ENCODE measurements around the gene SORT1. TPM values are rescaled to one million over a fixed set of nuclear protein-coding genes. Genes with fewer than 3 reads are reported as not detected.

SORT1 gene
- total and polyA plus RNA-seq, 2 of the 13 experiments (the other 11 are each of a cell fraction or from before 2014, with no cell fraction given), result 32.4 to 93.0 TPM

- Histone ChIP-seq H3K4me2 (ENCODE audit: low read depth, low read length) (no peak overlapping the region), H2AFZ (ENCODE audit: low read length) (no peak overlapping the region), H3K4me1 (ENCODE audit: insufficient read depth, low read length) (peaks cover 11% of the 10 kb centered on the region), H3K9ac (ENCODE audit: insufficient read depth, low read depth, low read length) (no peak overlapping the region), H3K4me3 (replicated peaks in 1 of 3; ENCODE audit: insufficient read depth in 1 of 3, low read depth in 2 of 3, low read length in 3 of 3) (no peak overlapping the region), H3K27ac (ENCODE audit: extremely low read length, insufficient read depth, low read length) (no peak overlapping the region), H3K79me2 (ENCODE audit: insufficient read depth, low read length) (peaks cover 3% of the 10 kb centered on the region), H3K36me3 (replicated peaks in 1 of 2; ENCODE audit: control insufficient read depth in 1 of 2, insufficient read depth in 2 of 2, low read length in 2 of 2) (peaks cover 12 to 39% of the 10 kb centered on the region in 2 experiments), H3K9me3 (ENCODE audit: low read length) (no peaks in the 10 kb centered on the region), H3K27me3 (ENCODE audit: control insufficient read depth in 1 of 2, insufficient read depth in 2 of 2, low read length in 2 of 2) (no peaks in the 10 kb centered on the region; a peak in 1 of 5 replicates), H4K20me1 (ENCODE audit: insufficient read depth, low read length) (no peaks in the 10 kb centered on the region)
- CTCF ChIA-PET (ENCODE audit: low intra/inter-chr PET ratio, low total read pairs), result no interaction called here
- ATAC-seq (no peak), FAIRE-seq (no peak), DNase-seq (ENCODE audit: low spot score) (no peak)
- no TSS peak for BruUV-seq (replicated peaks)
- in situ Hi-C loops (cut with HindIII; ENCODE audit: extremely low pct_ligation_motif_present, low pct_unique_long_range_greater_than_20kb) (loop anchor here (5.0 kb wide), 1 partner anchor 140 kb away; no protein-coding TSS in a partner anchor), intact Hi-C loops (cut with micrococcal nuclease; ENCODE audit: unreplicated experiment) (no loop called here)
- 0 out of 2 replicates have a peak, but pooled peaks have one; percentile 11 for TF ChIP-seq ZNF652 (CRISPR knock-in tag; IDR thresholded peaks at IDR 0.05; ENCODE audit: borderline replicate concordance, low read depth)
- TF ChIP-seq ZNF704 (CRISPR knock-in tag; IDR thresholded peaks at IDR 0.05; ENCODE audit: borderline replicate concordance), result no peak
- POLR2A ChIA-PET, result no interaction called here
Observed at GRCh38 chr1:109402025-109402424, 4.3 kb upstream of the SORT1 start.

- H3K4me2 ChIP-seq (ENCODE audit: low read depth, low read length), result no peak overlapping the region
- H3K9me3 ChIP-seq (ENCODE audit: low read length), result no peaks in the 10 kb centered on the region
- peaks cover 26% of the 10 kb centered on the region for H3K4me1 ChIP-seq (ENCODE audit: insufficient read depth, low read length)
- no peaks in the 10 kb centered on the region for H4K20me1 ChIP-seq (ENCODE audit: insufficient read depth, low read length)
- H3K79me2 ChIP-seq (ENCODE audit: insufficient read depth, low read length), result peaks cover 22% of the 10 kb centered on the region
- no peak overlapping the region for H3K9ac ChIP-seq (ENCODE audit: insufficient read depth, low read depth, low read length)
- ChIA-PET POLR2A (interaction anchor here (1.1 to 2.7 kb wide), 2 partner anchors 93 to 123 kb away, joined by 4 to 10 read pairs; partner anchors contain the start of gene MYBPHL), CTCF (ENCODE audit: low intra/inter-chr PET ratio, low total read pairs) (interaction anchor here (1.3 to 4.5 kb wide), 3 partner anchors 123 to 160 kb away, joined by 4 to 76 read pairs (median 18); no protein-coding TSS in a partner anchor)
- BruUV-seq (replicated peaks), result no TSS peak
- peaks cover 10 to 23% of the 10 kb centered on the region in 2 experiments for H3K36me3 ChIP-seq (replicated peaks in 1 of 2; ENCODE audit: control insufficient read depth in 1 of 2, insufficient read depth in 2 of 2, low read length in 2 of 2)
- no peaks in the 10 kb centered on the region; a peak in 1 of 5 replicates for H3K27me3 ChIP-seq (ENCODE audit: control insufficient read depth in 1 of 2, insufficient read depth in 2 of 2, low read length in 2 of 2)
- ATAC-seq (no peak), FAIRE-seq (no peak), DNase-seq (ENCODE audit: low spot score) (no peak)
- TF ChIP-seq ZNF816 (CRISPR knock-in tag; IDR thresholded peaks at IDR 0.05; ENCODE audit: borderline replicate concordance), result no peak
- TF ChIP-seq ZSCAN9 (CRISPR knock-in tag; IDR thresholded peaks at IDR 0.05; ENCODE audit: borderline replicate concordance), result no peak
- peak; percentile 55 for TF ChIP-seq AGO2 (optimal IDR thresholded peaks at IDR 0.05; ENCODE audit: low read depth, low read length)
- TF ChIP-seq RBM22 (optimal IDR thresholded peaks at IDR 0.05; ENCODE audit: low read length), result peak; percentile 51
- no peak overlapping the region for H3K4me3 ChIP-seq (replicated peaks in 1 of 3; ENCODE audit: insufficient read depth in 1 of 3, low read depth in 2 of 3, low read length in 3 of 3)
- 95% methylated on average over 3 of the region's 3 CpGs for WGBS (ENCODE audit: low lambda C conversion rate)
- H2AFZ ChIP-seq (ENCODE audit: low read length), result no peak overlapping the region
- in situ Hi-C loops (cut with HindIII; ENCODE audit: extremely low pct_ligation_motif_present, low pct_unique_long_range_greater_than_20kb), result loop anchor here (5.0 kb wide), 1 partner anchor 138 kb away; no protein-coding TSS in a partner anchor
- intact Hi-C loops (cut with micrococcal nuclease; ENCODE audit: unreplicated experiment), result no loop called here
- no peak overlapping the region for H3K27ac ChIP-seq (ENCODE audit: extremely low read length, insufficient read depth, low read length)
Observed at GRCh38 chr1:109400035-109400655, 2.4 kb upstream of the SORT1 start.
